ENCODE measurements around the gene ARID3B.

Gene ARID3B

DNA sequence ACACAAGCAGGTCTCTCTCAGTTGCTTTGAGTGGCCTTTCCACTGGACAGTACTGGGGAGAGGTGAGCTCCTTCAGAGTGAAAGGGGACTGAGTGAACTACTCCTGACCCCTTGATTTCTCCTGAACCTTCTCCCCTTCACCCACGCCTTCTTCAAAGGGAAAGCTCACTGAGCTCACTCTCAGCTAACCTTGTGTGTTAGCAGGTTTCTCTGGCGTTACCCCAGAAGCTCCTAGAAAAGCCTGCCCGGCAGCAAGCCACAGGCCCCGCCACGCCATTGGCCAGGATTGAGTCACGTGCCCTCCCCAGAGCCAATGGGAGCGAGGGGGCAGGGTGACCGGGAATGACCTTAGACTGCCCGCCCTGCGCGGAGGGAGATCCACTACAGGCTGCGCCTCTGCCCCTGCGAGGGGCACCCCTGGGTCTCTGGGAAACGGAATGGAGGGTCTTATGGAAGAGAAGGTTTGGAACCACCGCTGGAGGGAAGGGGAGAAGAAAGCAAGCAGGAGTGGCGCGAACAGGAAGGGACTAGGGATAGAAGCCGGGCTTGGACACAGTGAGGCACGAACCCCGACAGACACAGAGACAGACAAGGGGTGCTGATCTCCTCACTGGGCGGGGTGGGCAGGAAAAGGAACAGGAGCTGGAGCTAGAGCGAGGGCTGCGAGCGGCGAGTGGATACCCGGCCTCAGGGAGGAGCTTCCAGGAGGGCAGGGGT is 57.3 kb downstream of the ARID3B start:
- Mint-ChIP-seq H3K4me3 (peak overlapping the region; percentile 90), H3K4me1 (ENCODE audit: low read depth) (peaks cover 21% of the 10 kb centered on the region), H3K27me3 (no peaks in the 10 kb centered on the region), H3K36me3 (ENCODE audit: low read depth) (peaks cover 24% of the 10 kb centered on the region), H3K9me3 (no peaks in the 10 kb centered on the region), H3K27ac (peak overlapping the region; percentile 97)

DNA sequence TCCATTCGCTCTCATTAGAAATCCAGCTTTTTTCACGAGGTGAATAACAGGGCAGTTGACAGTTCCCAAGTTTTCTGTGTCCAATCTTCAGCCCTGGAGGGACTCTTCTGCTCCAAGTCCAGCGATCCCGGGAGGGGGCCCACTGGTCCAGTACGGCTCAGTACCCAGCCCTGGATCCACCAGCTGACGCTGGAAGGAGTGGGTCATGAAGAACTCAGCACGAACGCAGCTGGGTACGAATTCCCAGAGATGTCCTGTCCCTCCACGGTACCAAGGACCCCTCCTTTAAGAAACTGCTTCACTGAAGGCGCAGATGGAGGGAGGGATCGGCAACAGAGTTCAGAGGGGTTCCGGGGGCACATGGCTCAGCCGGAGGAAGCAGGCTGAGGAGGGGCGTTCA is 58.1 kb downstream of the ARID3B start:
- H3K36me3 Mint-ChIP-seq (ENCODE audit: low read depth): peaks cover 20% of the 10 kb centered on the region
- H3K27ac Mint-ChIP-seq: peak overlapping the region; percentile 97
- no peaks in the 10 kb centered on the region for H3K27me3 Mint-ChIP-seq
- H3K4me1 Mint-ChIP-seq (ENCODE audit: low read depth): peaks cover 21% of the 10 kb centered on the region
- peak overlapping the region; percentile 90 for H3K4me3 Mint-ChIP-seq
- H3K9me3 Mint-ChIP-seq: no peaks in the 10 kb centered on the region

DNA sequence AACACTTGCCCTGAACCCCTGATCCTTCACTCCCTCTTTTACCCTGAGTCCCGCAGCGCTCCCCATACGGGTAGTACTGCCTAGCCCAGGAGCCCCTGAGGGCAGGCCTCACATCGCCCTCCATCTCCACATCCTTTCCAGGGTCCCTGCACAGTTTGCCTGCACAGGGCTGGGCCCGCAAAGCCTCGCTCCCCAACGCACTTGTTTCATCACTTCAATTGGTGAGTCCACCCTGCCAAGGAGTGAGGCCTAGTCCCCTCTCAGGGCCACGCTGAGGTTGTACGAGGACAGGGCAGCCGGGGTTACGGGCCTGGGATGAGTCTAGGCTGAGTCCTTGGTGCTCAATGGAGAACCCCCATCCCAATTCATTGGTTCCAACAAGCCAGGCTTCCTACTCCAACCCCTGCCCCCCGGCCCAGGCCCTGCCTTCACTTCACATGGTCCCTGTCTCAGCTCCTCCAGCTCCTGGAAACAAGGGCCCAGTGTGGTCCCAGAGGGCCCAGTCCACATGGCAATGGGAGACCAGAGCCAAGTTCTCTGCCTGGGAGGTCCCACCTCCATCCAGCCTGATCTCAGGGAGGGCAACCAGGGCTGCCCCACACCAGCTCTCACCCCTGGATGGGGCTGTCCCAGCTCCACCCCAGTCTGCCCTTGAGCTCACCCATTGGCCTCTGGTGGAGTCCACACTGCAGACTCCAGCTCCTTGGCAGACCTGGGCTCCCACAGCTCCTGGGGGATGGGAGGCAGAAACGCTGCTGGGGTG is 62.2 kb downstream of the ARID3B start:
- Mint-ChIP-seq H3K4me1 (ENCODE audit: low read depth) (peaks cover 15% of the 10 kb centered on the region), H3K27ac (no peak overlapping the region), H3K36me3 (ENCODE audit: low read depth) (peaks cover 5% of the 10 kb centered on the region), H3K9me3 (no peaks in the 10 kb centered on the region), H3K27me3 (no peaks in the 10 kb centered on the region), H3K4me3 (no peak overlapping the region)

DNA sequence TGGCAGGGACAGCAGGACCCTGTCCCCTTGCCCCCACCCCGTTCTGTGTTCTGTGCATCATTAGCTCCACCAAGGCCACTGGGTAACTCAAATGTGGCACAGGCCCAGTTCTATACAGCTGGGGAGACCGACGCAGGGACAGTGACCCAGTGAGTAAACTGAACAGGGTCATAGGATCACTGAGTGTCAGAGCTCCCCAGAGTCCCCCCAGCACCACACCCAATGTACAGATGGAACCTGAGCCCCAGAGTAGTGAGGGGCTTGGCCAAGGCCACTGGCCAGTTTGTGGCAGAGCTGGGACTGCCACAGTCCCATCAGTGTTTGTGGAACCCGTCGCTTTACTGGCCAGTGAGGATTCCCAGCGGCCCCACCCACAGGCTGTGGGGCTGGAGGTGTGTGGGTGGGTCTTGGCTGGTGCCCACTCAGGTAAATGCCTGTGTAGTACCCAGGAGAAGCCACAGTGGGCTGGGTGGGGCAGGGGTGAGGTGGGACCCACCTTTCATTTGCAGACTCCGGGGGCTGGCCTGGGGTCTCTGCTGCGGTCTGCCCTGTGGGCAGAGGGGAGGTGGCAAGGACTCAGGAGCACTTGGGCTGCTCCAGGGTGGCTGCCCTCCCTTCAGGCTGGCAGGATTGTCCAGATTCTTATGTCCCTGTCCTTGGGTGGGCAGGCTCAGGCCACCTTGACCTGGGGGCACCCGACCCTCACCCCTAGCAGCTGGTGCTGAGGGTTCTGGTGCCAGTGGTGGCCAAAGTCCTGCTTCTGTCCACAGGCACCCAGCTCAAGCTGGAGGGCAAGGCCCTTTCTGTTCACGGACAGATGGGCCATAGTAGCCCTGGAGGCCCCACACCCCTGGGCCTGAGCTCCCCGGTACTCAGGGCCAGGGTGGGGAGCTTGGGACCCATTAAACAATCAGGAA is 63.0 kb downstream of the ARID3B start:
- H3K9me3 Mint-ChIP-seq: no peaks in the 10 kb centered on the region
- H3K27me3 Mint-ChIP-seq: no peaks in the 10 kb centered on the region
- H3K36me3 Mint-ChIP-seq (ENCODE audit: low read depth): no peaks in the 10 kb centered on the region
- no peak overlapping the region for H3K4me3 Mint-ChIP-seq
- peaks cover 7% of the 10 kb centered on the region for H3K4me1 Mint-ChIP-seq (ENCODE audit: low read depth)
- no peak overlapping the region for H3K27ac Mint-ChIP-seq

DNA sequence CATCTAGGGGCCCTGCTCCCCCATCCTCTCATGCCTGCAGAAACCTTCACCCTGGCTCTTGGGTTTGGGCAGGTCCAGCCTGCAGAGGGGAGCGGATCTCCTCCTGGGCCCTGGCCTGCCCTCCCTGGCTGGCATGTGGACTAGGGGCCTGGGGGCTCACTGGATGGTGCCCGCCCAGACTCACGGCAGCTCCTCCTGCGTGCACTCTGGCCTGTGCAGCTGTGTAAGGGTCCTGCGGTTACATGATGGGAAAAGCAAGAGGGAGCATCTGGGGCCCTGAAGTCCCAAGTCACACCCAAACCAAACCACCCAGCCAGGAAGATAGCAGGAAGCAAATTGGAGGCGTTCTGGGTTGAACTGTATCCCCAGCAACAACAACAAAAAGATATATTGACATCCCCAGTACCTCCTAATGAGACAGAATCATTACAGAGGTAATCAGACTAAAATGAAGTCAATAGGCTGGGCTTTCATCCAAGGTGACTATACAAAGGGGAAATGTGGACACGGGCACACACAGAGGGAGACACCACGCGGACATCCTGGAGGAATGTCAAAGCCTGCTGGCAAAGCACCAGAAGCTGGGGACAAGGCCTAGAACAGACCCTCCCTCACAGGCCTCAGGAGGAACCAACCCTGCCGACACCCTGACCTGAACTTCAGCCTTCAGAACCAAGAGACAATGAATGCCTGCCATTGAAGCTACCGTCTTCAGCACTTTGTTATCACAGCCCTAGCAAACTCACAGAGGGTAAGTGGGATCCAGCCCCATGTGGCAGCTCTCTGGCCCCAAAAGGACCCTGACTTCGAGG is 64.2 kb downstream of the ARID3B start:
- no peaks in the 10 kb centered on the region for H3K27me3 Mint-ChIP-seq
- no peak overlapping the region for H3K27ac Mint-ChIP-seq
- H3K4me1 Mint-ChIP-seq (ENCODE audit: low read depth): no peaks in the 10 kb centered on the region
- H3K36me3 Mint-ChIP-seq (ENCODE audit: low read depth): no peaks in the 10 kb centered on the region
- H3K4me3 Mint-ChIP-seq: no peak overlapping the region
- H3K9me3 Mint-ChIP-seq: no peaks in the 10 kb centered on the region

DNA sequence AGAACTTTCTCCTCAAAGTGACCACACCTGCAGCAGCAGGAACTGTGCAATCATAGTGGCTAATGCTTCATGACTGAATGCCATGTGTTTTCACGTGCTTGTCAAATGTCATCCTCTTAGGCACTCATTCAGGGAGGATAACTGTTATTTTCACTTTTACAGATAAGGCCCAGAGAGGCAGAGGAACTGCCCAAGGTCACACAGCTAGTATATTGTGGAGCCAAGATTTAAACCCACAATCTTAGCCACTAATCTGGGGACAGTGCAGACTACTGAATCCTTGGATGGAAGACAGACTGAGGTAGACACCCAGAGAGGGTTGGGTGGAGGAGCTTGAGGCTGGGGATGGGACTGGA is 64.8 kb downstream of the ARID3B start:
- no peaks in the 10 kb centered on the region for H3K27me3 Mint-ChIP-seq
- no peaks in the 10 kb centered on the region for H3K4me1 Mint-ChIP-seq (ENCODE audit: low read depth)
- H3K36me3 Mint-ChIP-seq (ENCODE audit: low read depth): no peaks in the 10 kb centered on the region
- no peak overlapping the region for H3K27ac Mint-ChIP-seq
- no peaks in the 10 kb centered on the region for H3K9me3 Mint-ChIP-seq
- H3K4me3 Mint-ChIP-seq: no peak overlapping the region

DNA sequence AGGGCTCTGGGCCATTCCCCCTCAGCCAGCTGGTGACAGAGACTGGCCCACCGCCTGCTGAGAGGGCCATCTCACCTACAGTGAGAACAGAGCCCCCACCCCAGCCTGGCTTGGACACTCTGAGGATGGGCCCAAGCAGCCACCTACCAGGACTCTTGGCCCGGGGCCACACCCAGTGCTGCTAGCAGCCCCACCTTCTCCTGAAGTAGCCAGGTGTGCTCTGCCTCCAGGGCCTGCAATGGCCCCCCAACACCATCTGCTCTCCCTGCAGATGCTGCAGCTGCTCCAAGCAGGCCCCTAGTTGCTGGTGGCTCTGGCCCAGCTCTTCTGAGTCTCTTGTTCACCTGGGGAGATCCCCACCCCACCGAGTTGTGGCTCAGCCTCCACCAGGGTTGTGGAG is 67.8 kb downstream of the ARID3B start:
- Mint-ChIP-seq H3K27me3 (no peaks in the 10 kb centered on the region), H3K27ac (no peak overlapping the region), H3K9me3 (no peaks in the 10 kb centered on the region), H3K36me3 (ENCODE audit: low read depth) (no peaks in the 10 kb centered on the region), H3K4me1 (ENCODE audit: low read depth) (peaks cover 11% of the 10 kb centered on the region), H3K4me3 (no peak overlapping the region)

DNA sequence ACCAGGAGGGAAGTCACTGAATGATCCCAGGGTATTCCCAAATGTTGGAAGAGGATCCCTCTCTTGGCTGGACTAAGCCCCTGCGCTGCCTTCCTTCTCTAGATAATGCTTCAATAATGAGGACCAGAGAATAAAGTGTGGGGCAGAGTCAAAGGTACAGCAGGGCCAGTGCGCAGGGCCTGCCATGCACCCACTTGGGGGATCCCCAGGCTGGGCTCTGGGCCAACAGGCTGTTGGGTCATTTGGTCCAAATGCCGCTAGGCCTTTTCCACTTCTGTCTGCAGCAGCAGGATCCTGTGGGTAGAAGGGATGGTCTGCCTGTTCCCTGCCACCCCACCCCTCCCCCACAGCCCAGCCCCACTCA is 68.9 kb downstream of the ARID3B start:
- H3K36me3 Mint-ChIP-seq (ENCODE audit: low read depth): no peaks in the 10 kb centered on the region
- no peak overlapping the region for H3K4me3 Mint-ChIP-seq
- H3K4me1 Mint-ChIP-seq (ENCODE audit: low read depth): peaks cover 17% of the 10 kb centered on the region
- H3K9me3 Mint-ChIP-seq: no peaks in the 10 kb centered on the region
- H3K27ac Mint-ChIP-seq: no peak overlapping the region
- H3K27me3 Mint-ChIP-seq: no peaks in the 10 kb centered on the region

DNA sequence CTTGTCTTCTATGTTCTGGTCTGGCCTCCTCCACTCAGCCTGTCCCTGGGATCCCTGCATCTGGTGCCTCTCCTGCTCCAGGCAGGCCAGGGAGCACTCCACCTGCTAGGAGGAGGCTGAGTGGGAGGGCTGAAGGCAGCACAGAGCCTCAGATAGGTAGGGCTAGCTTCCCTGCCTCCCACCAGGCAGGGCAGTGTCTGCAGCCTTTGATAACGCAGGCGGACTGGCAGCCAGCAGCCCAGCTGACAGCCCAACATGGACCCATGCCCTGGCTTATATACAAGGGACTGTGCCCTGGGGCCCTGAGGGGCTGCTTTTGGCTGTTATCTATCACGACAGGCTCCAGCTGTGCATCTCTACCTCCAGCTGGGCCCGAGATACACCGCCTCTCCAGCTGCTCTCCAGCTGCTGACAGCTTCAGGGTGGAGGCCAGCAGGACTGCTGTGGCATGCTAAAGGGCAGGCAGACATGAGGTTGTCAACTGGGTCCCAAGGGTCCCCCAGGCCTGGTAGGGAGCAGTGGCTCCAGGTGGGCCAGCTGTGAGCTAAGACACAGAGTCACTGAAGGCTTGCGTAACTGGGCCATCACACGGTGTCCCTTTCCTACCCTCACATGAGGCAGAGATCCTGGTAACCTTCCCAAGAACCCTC is 69.4 kb downstream of the ARID3B start:
- Mint-ChIP-seq H3K4me3 (no peak overlapping the region), H3K9me3 (no peaks in the 10 kb centered on the region), H3K27ac (no peak overlapping the region), H3K4me1 (ENCODE audit: low read depth) (peaks cover 17% of the 10 kb centered on the region), H3K27me3 (no peaks in the 10 kb centered on the region), H3K36me3 (ENCODE audit: low read depth) (no peaks in the 10 kb centered on the region)

DNA sequence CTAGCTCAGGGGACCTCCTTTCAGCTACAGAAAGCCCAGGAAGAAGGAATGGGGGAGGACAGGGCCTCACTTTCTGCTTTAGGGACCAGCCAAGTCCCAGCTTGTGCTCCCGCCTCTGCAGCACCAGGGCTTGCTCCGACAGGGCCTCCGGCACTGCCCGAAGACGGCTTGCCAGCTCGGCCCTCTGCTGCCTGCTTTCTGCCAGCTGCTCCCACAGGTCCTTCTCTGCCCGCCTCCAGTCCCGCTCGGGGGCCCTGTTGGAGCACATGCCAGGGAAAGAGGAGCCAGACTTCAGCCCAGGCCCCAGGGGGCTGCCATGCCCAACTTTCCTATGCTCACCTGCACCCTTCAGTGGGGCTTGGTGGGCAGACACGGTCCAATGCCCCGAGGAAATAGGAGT is 70.3 kb downstream of the ARID3B start:
- Mint-ChIP-seq H3K4me3 (no peak overlapping the region), H3K27ac (no peak overlapping the region), H3K9me3 (no peaks in the 10 kb centered on the region), H3K36me3 (ENCODE audit: low read depth) (peaks cover 1% of the 10 kb centered on the region), H3K4me1 (ENCODE audit: low read depth) (peaks cover 17% of the 10 kb centered on the region), H3K27me3 (no peaks in the 10 kb centered on the region)

DNA sequence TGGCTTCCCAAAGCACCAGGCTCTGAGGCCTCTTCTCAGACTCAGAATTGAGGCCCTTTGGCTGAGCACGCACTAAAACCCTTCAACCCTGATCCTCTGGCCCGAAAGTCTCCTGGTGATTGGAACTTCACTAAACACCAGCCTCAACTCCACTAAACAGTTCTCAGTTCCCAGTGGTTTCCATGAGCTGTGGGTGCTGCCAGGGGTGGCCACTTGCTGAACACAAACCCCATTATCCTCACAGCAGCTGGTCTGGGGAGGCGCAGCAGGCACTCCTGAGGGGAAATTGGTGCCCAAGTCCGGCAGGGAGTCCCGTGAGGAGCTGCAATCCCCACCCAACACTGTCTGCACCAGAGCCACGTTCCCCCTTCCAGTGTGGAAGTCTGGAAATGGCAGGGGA is 70.8 kb downstream of the ARID3B start:
- no peaks in the 10 kb centered on the region for H3K9me3 Mint-ChIP-seq
- H3K4me1 Mint-ChIP-seq (ENCODE audit: low read depth): peaks cover 22% of the 10 kb centered on the region
- no peaks in the 10 kb centered on the region for H3K27me3 Mint-ChIP-seq
- H3K4me3 Mint-ChIP-seq: no peak overlapping the region
- peaks cover 6% of the 10 kb centered on the region for H3K36me3 Mint-ChIP-seq (ENCODE audit: low read depth)
- H3K27ac Mint-ChIP-seq: no peak overlapping the region

DNA sequence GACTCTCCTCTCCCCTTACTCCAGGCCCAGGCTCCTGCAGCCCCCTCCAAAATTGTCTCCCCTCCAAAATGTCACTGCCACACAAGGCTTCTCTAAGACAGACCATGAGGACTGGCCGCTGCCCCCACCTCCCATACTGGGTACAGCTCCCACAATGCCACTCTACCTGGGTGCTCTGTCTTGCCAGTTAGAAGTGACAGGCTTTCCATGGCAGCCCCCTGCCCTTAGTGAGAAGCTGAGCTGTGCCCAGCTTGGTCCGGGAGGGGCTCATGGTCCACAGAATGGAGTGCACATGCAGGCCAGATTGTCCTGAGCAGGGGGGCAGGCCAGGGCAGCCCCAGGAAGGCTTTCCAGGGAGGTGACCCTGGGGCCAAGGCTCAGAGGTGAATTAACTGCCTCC is 71.7 kb downstream of the ARID3B start:
- Mint-ChIP-seq H3K27me3 (no peaks in the 10 kb centered on the region), H3K9me3 (no peaks in the 10 kb centered on the region), H3K36me3 (ENCODE audit: low read depth) (peaks cover 15% of the 10 kb centered on the region), H3K4me3 (peak overlapping the region; percentile 17), H3K27ac (peak overlapping the region; percentile 61), H3K4me1 (ENCODE audit: low read depth) (peaks cover 31% of the 10 kb centered on the region)

DNA sequence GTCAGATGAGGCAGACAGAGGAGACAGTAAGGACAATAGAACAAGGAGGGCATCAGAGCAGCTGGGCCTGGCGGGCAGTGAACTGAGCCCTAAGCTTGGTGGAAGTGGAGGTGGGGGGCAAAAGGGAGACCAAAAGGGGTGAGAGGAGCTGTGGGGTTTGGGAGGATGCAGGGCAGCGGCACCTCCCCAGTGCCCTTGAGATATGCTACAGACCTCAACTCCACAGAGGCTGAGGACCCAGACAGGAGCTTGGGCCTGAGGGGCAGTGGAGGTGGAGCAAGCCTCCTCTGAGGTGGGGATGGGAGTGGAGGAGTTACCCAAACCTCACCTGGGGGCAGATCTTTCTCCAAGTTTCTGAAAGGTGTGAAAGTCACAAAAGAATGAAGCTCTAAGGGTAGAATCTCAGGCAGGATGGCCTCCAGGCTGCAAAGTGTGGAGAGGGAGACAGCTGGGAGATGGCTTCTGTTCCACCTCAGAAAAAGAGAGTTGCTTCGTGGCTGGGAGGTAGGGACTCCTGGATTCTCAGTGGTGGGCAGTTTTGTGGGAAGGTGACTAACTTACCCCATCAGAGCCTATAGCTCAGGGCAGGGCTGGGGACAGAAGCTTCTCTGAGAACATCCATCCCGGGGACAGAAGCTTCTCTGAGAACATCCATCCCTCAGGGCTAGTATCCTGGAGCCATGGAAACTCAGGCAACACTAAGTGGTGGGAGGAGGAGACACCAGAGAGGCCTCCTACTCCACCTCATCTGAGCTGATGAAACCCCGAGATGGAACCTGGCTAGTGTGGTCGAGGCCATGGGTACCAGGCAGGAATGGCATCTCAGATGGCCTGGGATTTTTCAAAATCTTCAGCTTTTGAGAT is 72.3 kb downstream of the ARID3B start:
- no peaks in the 10 kb centered on the region for H3K9me3 Mint-ChIP-seq
- H3K4me3 Mint-ChIP-seq: peak overlapping the region; percentile 73

More for the DNA sequence above, 72.3 kb downstream of the ARID3B start:
- no peaks in the 10 kb centered on the region for H3K27me3 Mint-ChIP-seq
- H3K4me1 Mint-ChIP-seq (ENCODE audit: low read depth): peaks cover 37% of the 10 kb centered on the region
- H3K27ac Mint-ChIP-seq: peak overlapping the region; percentile 61
- peaks cover 18% of the 10 kb centered on the region for H3K36me3 Mint-ChIP-seq (ENCODE audit: low read depth)
